ENCODE results near the gene CLSTN2. TPM values are rescaled to one million over a fixed set of nuclear protein-coding genes. Genes with fewer than 3 reads are reported as not detected.
A peak's percentile ranks its signal among the peaks of the same experiment; 100 is the strongest.

Gene CLSTN2
- polyA plus RNA-seq (2013, experiment 1 of 2; ENCODE audit: insufficient read length): 0.23 TPM
- polyA plus RNA-seq (2013, experiment 2 of 2; ENCODE audit: insufficient read length): 0.26 TPM

DNA sequence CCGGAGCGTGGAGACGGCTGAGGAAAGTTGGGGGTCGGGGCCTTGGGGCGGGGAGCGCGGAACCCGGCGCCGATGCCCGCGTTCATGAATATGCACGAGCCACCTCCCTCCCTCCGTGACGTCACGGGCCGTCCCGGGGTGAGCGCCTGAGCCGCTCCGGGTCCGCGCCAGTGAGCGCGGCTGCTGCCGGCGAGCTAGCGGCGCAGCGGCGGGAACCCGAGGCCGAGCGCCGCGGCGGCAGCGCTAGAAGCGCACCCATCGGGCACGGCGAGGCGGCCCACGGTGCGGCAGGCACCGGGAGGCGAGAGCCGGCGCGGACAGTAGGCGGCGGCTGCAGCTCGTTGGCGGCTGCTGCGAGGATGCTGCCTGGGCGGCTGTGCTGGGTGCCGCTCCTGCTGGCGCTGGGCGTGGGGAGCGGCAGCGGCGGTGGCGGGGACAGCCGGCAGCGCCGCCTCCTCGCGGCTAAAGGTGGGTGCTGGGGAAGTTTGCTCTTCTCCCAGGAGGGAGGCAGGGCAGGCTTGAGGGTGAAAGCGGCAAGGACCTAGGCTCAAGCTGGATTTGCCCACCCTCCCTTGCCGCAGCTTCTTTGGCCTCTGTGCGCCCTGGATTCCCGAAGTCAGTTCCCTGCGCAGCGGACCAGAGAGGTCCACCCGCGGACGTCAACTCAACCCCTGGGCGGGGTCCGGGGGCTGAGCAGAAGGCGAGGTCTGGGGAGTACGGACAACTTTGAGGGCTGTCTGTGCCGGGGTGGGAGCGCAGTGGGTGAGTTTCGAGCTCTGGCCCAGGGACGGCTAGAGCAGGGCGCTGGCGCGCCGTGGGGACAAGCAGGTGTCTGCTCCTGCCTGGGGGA is at the start of gene CLSTN2:
TSS of gene CLSTN2 (plus strand) at position 170 of the 850 bp plus-strand sequence.
- peak; percentile 23 for DNase-seq

DNA sequence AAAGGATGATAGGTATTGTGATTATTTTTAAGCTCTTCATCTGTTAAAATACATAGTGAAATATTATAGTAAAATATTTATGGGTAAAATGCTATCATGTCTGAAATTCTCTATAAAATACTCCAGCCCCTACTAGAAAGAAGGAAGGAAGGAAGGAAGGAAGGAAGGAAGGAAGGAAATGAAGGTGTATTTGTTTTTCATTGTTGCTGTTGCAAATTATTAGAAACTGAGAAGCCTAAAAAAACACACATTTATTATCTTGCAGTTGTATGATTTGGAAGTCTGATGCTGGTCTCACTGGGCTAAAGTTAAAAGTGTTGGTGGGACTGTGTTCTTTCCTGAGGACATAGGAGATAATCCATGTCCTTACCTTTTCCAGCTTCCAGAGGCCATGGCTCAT is 47.6 kb upstream of the CLSTN2 start:
- no peak for DNase-seq

- DNase-seq: no peak
Observed at GRCh38 chr3:139888561-139889140, 46.3 kb upstream of the CLSTN2 start.

GRCh38 chr3:139893267-139893962 is 41.6 kb upstream of the CLSTN2 start:
- no peak for DNase-seq

GRCh38 chr3:139893963-139894642 is 40.9 kb upstream of the CLSTN2 start:
- DNase-seq: no peak

GRCh38 chr3:139894643-139894989 is 40.4 kb upstream of the CLSTN2 start:
- DNase-seq: no peak

GRCh38 chr3:139897759-139898158 is 37.2 kb upstream of the CLSTN2 start:
- no peak for DNase-seq

GRCh38 chr3:139906418-139906817 is 28.6 kb upstream of the CLSTN2 start:
- DNase-seq: peak; percentile 46

- DNase-seq: no peak
Observed at GRCh38 chr3:139909811-139910210, 25.2 kb upstream of the CLSTN2 start.

- DNase-seq: no peak
Observed at GRCh38 chr3:139916271-139916670, 18.7 kb upstream of the CLSTN2 start.

- DNase-seq: no peak
Observed at GRCh38 chr3:139917226-139917785, 17.7 kb upstream of the CLSTN2 start.

- no peak for DNase-seq
Observed at GRCh38 chr3:139928708-139929505, 6.1 kb upstream of the CLSTN2 start.

GRCh38 chr3:139930211-139930610 is 4.8 kb upstream of the CLSTN2 start:
- no peak for DNase-seq

DNA sequence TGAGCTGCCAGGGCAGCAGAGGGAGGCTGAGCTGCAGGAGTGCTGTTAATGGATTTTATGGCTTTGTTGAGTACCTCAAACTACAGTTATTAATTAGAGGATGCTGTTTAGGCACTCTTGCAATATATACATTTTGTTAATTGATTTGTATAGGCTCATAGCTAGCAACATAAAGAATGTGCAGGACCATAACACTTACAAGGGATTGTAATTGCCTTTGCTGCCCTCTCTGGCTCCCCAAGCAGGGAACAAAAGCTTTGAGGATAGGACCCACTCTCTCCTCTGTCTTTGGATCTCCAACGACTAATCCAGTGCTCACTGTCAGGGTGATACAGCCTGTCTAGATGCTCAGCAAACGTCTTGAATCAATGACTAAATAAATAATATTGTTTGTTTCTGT is 1.2 kb upstream of the CLSTN2 start:
- DNase-seq: no peak

DNA sequence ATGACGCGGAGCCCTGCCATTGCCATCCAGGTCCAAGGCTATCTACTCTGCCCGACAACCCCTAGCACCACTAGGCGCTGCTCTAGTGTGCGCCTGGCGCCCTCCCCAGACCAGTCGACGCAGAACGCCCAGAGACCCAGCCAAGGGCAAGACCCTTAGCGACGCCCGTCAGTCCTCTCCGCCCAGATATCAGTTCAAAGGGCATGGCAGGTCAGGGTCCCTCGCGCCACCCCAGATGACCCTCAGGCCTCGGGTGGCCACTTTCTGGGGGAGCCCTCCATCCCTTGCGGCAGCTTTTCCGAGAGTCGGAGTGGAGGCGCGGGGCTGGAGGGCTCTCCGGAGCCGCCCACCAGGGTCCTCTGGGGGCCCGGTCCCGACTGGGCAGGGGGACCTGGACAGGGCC is 371 bp upstream of the CLSTN2 start:
- no peak for DNase-seq

DNA sequence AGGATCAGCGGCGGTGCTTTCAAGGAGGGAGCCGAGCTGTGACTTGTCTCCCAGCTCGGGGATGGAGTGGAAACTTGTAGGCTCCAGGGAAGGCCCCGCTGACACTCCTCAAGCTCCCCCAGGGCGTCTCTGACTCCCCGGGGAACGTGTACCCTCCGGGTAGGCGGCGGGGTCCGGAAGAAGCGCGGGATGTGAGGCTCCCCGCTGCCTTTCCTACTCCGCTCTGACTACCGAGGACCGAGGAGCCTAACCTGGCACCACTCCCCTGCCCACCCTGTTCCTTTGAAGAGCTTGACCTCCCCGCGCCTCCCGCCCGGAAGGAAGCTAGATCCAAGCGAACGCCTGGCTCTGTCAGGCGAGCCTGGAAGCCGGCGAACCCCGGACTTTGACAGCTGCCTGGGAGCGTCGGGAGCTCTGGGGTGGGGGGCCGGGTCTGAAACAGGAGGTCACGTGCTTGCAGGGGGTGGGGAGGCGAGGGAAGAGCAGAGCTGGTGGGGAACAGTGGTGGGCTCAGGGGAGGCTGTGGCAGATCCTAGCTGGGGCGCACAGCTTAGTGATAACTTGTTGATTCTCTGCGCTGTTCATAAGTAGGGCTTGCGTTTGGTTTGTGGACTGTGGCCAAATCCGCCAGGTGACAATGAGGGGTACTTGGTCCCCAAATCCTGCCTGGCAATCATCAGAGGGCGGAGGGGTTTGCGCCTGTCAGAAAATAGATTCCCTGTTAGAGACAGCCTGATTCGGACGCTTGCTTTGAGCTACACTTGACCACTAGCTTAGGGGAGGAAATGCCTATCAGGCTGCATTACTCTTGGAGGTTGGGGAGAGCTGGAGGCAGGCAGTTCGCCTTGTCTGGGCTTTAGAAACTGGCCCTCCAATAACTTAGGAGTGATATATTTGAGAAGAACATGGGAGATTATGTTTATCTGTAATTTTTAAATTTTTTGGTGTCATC is 1.2 kb downstream of the CLSTN2 start:
- DNase-seq: no peak

GRCh38 chr3:139937674-139938279 is 2.8 kb downstream of the CLSTN2 start:
- DNase-seq: peak; percentile 46

- DNase-seq: no peak
Observed at GRCh38 chr3:139939681-139940190, 4.8 kb downstream of the CLSTN2 start.

- no peak for DNase-seq
Observed at GRCh38 chr3:139940622-139941021, 5.6 kb downstream of the CLSTN2 start.

DNA sequence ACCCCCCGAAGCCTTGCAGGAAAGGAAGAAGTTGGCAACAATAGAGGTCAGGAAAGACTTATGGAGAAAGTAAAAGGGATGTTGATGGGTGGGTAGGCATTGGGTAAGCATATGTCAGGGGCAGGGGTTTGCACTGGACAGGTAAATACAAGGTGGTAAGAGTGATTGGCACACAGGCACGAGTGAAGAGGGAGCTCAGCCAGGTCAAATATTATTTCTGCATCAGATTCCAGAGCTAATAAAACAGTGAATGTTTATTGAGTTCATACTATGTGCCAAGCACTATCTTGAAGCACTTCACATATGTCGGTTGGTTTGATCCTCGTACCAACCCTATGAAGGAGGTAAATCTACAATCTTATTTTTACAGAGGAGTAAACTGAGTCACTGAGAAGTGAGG is 6.6 kb downstream of the CLSTN2 start:
- no peak for DNase-seq

Measured in fibroblast of skin of scalp (primary cell).